Cardiac septum (tissue), 1 donor: Measurements from ENCODE around the gene FAM174C. TPM values are rescaled to one million over a fixed set of nuclear protein-coding genes. Genes with fewer than 3 reads are reported as not detected.

Experiments used
- DNase-seq: peaks from one replicate; pipeline ENCODE4 v3.0.0-alpha.2; 2020; ENCODE audit warnings: low spot score
- intact Hi-C: fragments of 100-400 bp; cut with DNase I; formaldehyde crosslinking; loops from one replicate; pipeline ENCODE4 v1.14.0; 2022
- total RNA-seq: library from RNA; stranded (reverse); fragmentation: NEBNext Ultra II Directional; extraction: Animal tissue kit (Norgen Biotek cat#: 25700); gene quantifications from one replicate; pipeline ENCODE4 v1.2.1, GENCODE V29; 2021
- donor health status: DM: no; HTN: no; CAD: no.

The FAM174C gene
- total RNA-seq, 1 donor from 2014 or later = 20.0 TPM

DNA sequence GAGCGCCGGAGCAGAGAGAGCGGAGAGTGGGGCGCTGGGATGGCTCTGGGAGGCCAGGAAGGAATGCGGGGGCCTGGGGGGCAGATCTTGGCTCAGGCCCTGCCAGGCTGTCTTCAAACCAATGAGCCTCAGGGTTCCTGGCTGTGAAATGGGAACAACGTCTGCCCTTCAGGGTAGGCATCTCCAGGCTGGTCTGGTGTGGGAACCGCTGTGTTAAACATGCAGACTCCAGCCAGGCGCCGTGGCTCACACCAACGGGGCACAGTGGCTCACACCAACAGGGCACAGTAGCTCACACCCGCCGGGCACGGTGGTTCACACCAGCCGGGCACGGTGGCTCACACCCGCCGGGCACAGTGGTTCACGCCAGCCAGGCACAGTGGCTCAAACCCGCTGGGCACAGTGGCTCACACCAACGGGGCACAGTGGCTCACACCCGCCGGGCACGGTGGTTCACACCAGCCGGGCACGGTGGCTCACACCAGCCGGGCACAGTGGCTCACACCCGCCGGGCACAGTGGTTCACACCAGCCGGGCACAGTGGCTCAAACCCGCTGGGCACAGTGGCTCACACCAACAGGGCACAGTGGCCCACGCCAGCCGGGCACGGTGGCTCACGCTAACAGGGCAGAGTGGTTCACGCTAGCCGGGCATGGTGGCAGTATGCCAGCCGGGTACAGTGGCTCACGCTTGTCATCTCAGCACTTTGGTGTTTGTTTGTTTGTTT lies 50.4 kb downstream of the FAM174C start:
- intact Hi-C loops = no loop called here
- no peak for DNase-seq

GRCh38 chr19:1327125-1327524 lies 51.8 kb downstream of the FAM174C start:
- intact Hi-C loops = no loop called here
- no peak for DNase-seq

Other genes with a start within 250 kb of the FAM174C start
- 44.8 TPM for gene CNN2, start 248.9 kb upstream of the FAM174C start, total RNA-seq
- gene ABCA7, start 235.4 kb upstream of the FAM174C start, total RNA-seq = 10.5 TPM
- gene ARHGAP45, start 208.4 kb upstream of the FAM174C start, total RNA-seq = 3.7 TPM
- 125 TPM for gene POLR2E, start 180.2 kb upstream of the FAM174C start, total RNA-seq
- 243 TPM for gene GPX4, start 171.5 kb upstream of the FAM174C start, total RNA-seq
- gene SBNO2, start 101.3 kb upstream of the FAM174C start, total RNA-seq = 37.3 TPM
- gene STK11, start 69.8 kb upstream of the FAM174C start, total RNA-seq = 49.7 TPM
- gene CBARP, start 37.5 kb upstream of the FAM174C start, total RNA-seq = 1.9 TPM
- gene ATP5F1D, start 33.8 kb upstream of the FAM174C start, total RNA-seq = 486 TPM
- gene MIDN, start 26.9 kb upstream of the FAM174C start, total RNA-seq = 97.5 TPM
- gene CIRBP, start 6.2 kb upstream of the FAM174C start, total RNA-seq = 318 TPM
- gene EFNA2, start 10.3 kb downstream of the FAM174C start, total RNA-seq = not detected
- 233 TPM for gene NDUFS7, start 108.4 kb downstream of the FAM174C start, total RNA-seq
- gene GAMT, start 126.0 kb downstream of the FAM174C start, total RNA-seq = 51.6 TPM
- gene DAZAP1, start 132.1 kb downstream of the FAM174C start, total RNA-seq = 81.2 TPM
- gene RPS15, start 162.9 kb downstream of the FAM174C start, total RNA-seq = 479 TPM
- 0.08 TPM for gene APC2, start 174.6 kb downstream of the FAM174C start, total RNA-seq
- gene C19orf25, start 203.7 kb downstream of the FAM174C start, total RNA-seq = 16.9 TPM
- gene PCSK4, start 214.8 kb downstream of the FAM174C start, total RNA-seq = 1.5 TPM
- gene REEP6, start 215.7 kb downstream of the FAM174C start, total RNA-seq = 3.3 TPM
- gene ADAMTSL5, start 237.5 kb downstream of the FAM174C start, total RNA-seq = 69.7 TPM
- not detected for gene PLK5, start 248.5 kb downstream of the FAM174C start, total RNA-seq